ENCODE data around the gene GRID1.
"Not testable (repeated sequence)": the region's sequence is repeated elsewhere in the genome, so short reads cannot be mapped to it uniquely, and the experiment has no call there.

GRCh38 chr10:86076497-86076896 lies 290.1 kb downstream of the GRID1 start:
- TF ChIP-seq CTCF (conservative IDR thresholded peaks at IDR 0.05; ENCODE audit: low read depth, low read length); EZH2phosphoT487 (IDR thresholded peaks at IDR 0.05; ENCODE audit: borderline replicate concordance, low read length); EZH2 (IDR thresholded peaks at IDR 0.05; ENCODE audit: low read length, unreplicated experiment): not testable (repeated sequence)

All from PC-3 (cell line).